HG02610 (cell line): ENCODE data around the gene TMEM174.
"Not testable (repeated sequence)": the region's sequence is repeated elsewhere in the genome, so short reads cannot be mapped to it uniquely, and the experiment has no call there.

ENCODE experiments used
- ATAC-seq: cut with Tn5 transposase; IDR thresholded peaks from one replicate; pipeline ENCODE4 v1.9.1; 2021; ENCODE audit warnings: mild to moderate bottlenecking, moderate library complexity; ENCODE audit not compliant: unreplicated experiment

TMEM174 gene

DNA sequence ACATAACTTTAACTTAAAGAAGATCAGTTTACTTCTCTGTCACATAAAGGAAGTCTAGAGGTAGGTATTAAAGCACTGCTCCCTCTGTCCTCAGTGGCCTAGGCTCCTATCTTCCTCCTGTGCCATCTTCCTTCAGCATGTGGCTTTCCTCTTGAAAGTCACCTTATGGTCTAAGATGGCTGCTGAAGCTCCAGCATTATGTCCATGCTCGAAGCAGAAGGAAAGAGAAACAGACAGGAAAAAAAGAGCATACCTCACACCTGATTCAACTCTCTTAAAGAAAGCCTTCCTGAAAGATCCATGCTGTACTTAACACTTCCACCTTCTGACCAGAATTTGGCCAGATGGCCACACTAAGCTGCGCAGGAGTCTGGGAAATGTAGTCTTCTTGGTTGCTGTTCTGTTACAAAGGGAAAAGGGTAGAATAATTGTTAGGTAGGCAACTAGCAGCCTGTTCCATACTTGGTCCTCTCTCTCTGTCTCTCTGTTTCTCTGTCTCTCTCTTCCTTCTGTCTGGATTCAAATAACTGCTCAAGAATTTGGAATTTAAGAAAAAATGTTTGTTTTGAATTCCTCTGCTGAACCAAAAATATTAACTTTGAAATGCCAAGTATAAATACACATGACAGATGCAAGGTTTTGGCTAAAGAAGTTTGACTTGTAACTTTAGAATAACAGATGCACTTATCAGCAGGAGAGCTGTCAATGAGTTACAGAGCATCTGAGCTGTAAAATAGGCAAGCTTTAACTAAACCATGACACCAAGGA, 16.0 kb downstream of the TMEM174 start:
- no peak for ATAC-seq

GRCh38 chr5:73189871-73190376, 16.9 kb downstream of the TMEM174 start:
- ATAC-seq = no peak

GRCh38 chr5:73192370-73192769, 19.4 kb downstream of the TMEM174 start:
- ATAC-seq = no peak

GRCh38 chr5:73193592-73193991, 20.6 kb downstream of the TMEM174 start:
- no peak for ATAC-seq

- no peak for ATAC-seq
These were observed 23.2 kb downstream of the TMEM174 start for GRCh38 chr5:73196201-73196600.

DNA sequence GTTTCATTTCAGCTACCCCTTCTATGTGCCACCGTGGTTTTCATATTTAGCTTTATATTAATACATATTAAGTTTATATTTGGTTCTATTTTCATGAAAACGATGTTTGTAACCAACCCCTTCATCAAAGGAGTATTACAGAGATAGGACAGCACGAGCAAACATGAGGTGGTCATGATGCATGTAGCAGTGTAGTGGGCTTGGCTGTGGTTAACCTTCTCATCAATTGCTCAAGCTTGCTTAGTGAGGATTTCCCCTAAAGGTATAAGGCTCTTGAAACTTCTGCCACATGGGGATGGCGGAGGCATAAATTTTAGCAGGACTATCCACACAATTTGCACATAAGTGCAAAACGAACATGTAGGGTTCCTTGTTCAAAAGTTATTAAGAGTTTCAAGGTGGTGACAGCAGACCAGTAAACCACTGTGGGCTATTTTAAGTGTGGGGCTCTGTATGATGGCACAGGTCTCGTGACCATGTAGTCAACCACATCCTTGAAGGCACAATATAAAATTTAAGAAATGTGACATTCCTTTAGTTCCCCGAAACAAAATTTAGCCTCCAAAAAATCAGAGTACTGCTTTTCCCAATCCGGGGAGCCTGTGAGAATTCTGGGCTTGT, 24.8 kb downstream of the TMEM174 start:
- ATAC-seq = no peak

- ATAC-seq = no peak
These were observed 26.0 kb downstream of the TMEM174 start for GRCh38 chr5:73198833-73199592.

- no peak for ATAC-seq
These were observed 26.7 kb downstream of the TMEM174 start for GRCh38 chr5:73199671-73200070.

DNA sequence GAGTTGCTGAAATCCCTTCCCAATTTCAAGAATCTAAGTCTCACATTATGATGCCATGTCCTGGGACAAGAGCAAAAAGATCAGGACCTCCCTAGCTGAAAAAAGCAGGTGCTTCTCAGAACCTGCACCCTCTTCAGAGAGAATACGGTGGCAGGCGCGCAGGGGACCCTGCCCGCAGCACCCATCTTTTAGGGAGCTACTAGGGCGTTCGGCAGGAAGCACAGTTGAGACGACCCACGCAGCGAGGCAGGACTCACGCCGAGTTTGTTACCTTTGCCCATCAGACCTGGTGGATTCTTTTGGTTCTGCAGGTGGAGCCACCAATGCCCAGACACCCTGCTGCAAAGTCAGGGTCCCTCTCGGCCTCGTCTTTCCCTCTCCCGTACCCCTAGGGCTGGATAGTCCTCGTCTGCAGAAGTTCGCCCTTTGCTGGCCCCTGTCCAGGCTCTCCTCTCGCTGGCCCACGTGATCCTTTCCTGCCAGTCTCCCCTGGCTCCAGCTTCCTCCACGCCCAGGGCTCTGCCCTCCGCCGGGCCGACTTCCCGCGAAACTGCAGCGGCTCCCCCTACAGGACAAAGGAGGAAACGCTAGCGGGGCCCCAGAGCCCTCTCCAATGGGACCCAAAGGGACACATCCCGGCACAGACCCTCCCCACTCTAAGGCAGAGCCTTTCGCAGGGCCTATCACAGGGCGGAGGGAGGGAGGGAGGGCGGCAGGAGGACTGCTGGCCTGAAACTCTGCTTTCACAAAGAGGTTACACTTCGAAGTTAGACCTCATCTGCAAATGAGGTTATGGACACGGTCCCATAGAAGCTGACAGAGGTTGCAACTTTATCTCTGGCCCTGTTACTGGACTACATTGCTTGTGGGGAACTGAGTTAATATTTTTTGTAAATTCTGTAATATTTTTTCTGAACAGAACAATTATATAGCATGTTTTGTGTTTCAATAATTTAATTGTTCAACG, 28.8 kb downstream of the TMEM174 start:
- ATAC-seq = peak; percentile 59

DNA sequence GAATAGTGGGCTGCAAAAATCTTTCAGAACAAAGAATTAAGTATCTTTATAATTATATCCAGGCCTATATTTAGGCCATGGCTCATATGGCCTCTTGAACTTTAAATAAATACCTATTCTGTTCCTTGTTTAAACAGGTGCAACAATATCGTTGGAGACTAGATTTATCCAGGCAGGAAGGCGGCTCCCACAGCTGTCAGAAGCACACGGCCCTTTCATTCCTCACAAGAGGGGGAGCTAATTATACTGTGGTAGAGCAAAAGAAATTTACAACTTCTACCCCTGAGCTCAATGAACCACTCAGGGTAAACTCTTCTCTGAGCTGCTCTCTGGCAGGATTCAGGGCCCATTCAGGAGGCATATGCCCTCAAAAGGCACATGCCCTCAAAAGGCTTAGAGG, 31.3 kb downstream of the TMEM174 start:
- ATAC-seq = no peak

DNA sequence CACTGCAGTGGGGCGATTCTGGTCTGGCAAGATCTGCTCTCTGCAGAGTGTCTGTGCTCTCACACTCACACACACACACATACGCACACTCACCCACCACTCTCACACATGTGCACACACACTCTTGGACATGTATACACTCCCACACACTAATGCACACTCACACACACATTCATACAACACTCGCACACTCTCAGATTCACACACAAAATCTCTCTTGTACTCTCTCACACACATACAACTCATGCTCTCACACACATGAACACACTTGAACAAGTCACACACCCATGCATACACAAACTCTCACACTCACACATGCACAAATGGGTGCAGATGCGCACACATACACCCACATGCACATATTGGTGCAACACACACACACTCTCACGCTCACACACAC, 31.7 kb downstream of the TMEM174 start:
- no peak for ATAC-seq

DNA sequence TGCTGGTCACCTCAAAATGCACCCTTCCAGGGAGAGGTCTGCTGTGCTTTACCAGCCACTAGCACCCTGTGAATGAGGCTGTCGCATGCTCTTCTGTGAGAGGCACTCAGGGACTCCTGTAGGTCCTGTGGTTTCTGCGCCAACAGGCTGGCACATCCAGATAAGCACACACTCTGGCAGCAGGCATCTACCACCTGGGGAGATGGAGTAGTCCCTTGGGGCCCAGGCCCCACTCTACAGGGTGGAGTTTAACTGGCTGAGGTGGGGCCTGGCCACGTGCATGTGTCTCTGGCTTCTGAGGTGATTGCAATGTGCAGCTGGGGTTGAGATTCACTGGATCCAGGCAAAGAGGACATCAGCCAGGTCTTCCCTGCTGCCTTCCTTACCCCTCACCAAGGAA, 32.3 kb downstream of the TMEM174 start:
- ATAC-seq = no peak

DNA sequence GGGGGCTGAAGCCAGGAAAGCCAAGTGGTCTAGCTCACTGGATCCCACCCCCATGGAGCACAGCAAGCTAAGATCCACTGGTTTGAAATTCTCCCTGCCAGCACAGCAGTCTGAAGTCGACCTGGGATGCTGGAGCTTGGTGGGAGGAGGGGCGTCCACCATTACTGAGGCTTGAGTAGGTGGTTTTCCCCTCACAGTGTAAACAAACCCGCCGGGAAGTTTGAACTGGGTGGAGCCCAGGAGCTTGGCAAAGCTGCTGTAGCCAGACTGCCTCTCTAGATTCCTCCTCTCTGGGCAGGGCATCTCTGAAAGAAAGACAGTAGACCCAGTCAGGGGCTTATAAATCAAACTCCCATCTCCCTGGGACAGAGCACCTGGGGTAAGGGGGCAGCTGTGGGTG, 34.2 kb downstream of the TMEM174 start:
- not testable (repeated sequence) for ATAC-seq

DNA sequence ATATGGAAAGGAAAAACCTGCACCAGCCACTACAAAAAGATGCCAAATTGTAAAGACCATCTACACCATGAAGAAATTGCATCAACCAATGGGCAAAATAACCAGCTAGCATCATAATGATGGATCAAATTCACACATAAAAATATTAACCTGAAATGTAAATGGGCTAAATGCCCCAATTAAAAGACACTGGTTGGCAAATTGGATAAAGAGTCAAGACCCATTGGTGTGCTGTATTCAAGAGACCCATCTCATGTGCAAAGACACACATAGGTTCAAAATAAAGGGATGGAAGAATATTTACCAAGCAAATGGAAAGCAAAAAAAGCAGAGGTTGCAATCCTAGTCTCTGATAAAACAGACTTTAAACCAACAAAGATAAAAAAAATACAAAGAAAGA, 36.1 kb downstream of the TMEM174 start:
- ATAC-seq = not testable (repeated sequence)

DNA sequence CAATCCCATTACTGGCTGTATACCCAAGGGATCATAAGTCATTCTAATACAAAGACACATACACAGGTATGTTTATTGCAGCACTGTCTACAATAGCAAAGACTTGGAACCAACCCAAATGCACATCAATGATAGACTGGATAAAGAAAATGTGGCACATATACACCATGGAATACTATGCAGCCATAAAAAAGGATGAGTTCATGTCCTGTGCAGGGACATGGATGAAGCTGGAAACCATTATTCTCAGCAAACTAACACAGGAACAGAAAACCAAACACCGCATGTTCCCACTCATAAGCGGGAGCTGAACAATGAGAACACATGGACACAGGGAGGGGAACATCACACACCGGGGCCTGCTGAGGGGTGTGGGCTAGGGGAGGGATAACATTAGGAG, 39.7 kb downstream of the TMEM174 start:
- not testable (repeated sequence) for ATAC-seq

DNA sequence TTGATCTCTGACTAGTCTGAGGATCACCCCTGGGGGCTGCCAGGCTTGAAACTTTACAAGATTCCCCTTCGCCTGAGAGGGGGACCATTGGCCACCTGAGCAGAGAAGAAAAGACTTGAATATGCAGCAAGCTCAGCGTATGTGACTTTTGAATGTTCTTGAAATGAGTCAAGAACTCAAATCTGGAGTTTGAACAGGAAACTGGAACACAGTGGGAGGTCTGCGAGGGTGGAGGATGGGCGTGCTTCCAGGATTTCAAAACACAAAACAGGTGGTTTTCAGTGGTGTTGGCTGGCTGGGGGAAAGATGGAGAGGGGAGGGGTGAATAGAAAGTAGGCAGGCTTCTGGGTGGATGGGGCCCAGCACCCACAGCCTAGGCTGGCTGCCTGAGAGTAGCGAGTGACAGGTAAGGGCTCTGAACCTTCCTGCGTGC, 40.6 kb downstream of the TMEM174 start:
- ATAC-seq = peak; percentile 62

- ATAC-seq = no peak
These were observed 41.3 kb downstream of the TMEM174 start for GRCh38 chr5:73214306-73214705.

- ATAC-seq = no peak
These were observed 42.0 kb downstream of the TMEM174 start for GRCh38 chr5:73214996-73215395.

GRCh38 chr5:73215531-73215890, 42.5 kb downstream of the TMEM174 start:
- no peak for ATAC-seq

- ATAC-seq = peak; percentile 72
These were observed 43.1 kb downstream of the TMEM174 start for GRCh38 chr5:73215891-73216610.
